Tibial nerve (tissue), 4 donors: ENCODE data around the gene PHYKPL.

Experiments
- EP300 ChIP-seq, 2 donors: sonication (generic); formaldehyde crosslinking; IDR thresholded peaks; one replicate each; pipeline ENCODE4 v1.6.1; 2017; ENCODE audit warnings: antibody characterized with exemption in 2 of 2, mild to moderate bottlenecking in 1 of 2
- POLR2A ChIP-seq, 2 donors: fragments of 450-650 bp; IDR thresholded peaks; one replicate each; pipeline ENCODE4 v1.6.1; 2017; ENCODE audit warnings: antibody characterized with exemption in 2 of 2, mild to moderate bottlenecking in 2 of 2, moderate library complexity in 2 of 2
- TF ChIP-seq, protein P1 (sequence below), 5 experiments: fragments of 200-600 bp in 3 of 5; fragments of 450-650 bp in 2 of 5; sonication (generic) in 3 of 5; IDR thresholded peaks; one replicate each; pipeline ENCODE4 v1.5.1; 2016 to 2019; ENCODE audit warnings: antibody characterized with exemption in 5 of 5, mild to moderate bottlenecking in 3 of 5, moderate library complexity in 2 of 5

DNA sequence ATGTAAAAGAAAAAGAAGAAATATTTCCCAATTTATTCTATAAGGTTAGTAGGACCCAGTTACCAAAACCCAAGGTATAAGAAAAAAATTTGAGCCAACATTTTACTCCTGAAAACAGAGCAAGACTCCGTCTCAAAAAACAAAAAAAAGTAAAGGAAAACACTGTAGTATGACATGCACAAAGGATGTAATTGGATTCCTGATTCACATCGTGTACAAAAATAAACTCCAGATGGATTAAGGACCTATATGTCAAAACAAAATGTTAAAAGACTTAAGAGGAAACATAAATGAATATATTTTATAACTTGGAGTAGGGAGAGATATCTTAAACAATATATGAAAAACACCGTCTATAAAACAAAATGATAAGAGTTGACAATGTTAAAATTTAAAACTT, 13.8 kb downstream of the PHYKPL start:
- TF ChIP-seq, protein P1, sequence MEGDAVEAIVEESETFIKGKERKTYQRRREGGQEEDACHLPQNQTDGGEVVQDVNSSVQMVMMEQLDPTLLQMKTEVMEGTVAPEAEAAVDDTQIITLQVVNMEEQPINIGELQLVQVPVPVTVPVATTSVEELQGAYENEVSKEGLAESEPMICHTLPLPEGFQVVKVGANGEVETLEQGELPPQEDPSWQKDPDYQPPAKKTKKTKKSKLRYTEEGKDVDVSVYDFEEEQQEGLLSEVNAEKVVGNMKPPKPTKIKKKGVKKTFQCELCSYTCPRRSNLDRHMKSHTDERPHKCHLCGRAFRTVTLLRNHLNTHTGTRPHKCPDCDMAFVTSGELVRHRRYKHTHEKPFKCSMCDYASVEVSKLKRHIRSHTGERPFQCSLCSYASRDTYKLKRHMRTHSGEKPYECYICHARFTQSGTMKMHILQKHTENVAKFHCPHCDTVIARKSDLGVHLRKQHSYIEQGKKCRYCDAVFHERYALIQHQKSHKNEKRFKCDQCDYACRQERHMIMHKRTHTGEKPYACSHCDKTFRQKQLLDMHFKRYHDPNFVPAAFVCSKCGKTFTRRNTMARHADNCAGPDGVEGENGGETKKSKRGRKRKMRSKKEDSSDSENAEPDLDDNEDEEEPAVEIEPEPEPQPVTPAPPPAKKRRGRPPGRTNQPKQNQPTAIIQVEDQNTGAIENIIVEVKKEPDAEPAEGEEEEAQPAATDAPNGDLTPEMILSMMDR (IDR thresholded peaks at IDR 0.05) = no peak
- no peak for TF ChIP-seq POLR2A (IDR thresholded peaks at IDR 0.05)
- no peak for TF ChIP-seq EP300 (IDR thresholded peaks at IDR 0.05)
